Neural cell (in vitro differentiated cells): ENCODE results near the gene PCGF1. TPM values are rescaled to one million over a fixed set of nuclear protein-coding genes. Genes with fewer than 3 reads are reported as not detected.

ENCODE experiments used
- H2AFZ ChIP-seq: fragments of 200-600, 300-800 bp; sonication (generic), shearing (Covaris generic); 2 replicates; pipeline ENCODE4 v1.6.0; 2014; ENCODE audit warnings: low read depth, mild to moderate bottlenecking, antibody characterized with exemption, low read length, moderate library complexity
- H3F3A ChIP-seq: fragments of 200-600 bp; shearing (Covaris generic); 2 replicates; pipeline ENCODE4 v1.6.1; 2016; ENCODE audit warnings: mild to moderate bottlenecking, moderate library complexity, mixed read lengths, antibody characterized with exemption, low read length; ENCODE audit not compliant: insufficient read depth, poor library complexity, severe bottlenecking
- H3K27ac ChIP-seq: fragments of 200-600, 300-800 bp; sonication (generic), shearing (Covaris generic); 2 replicates; pipeline ENCODE4 v1.5.1; 2014; ENCODE audit warnings: mild to moderate bottlenecking, low read length, moderate library complexity
- H3K27me3 ChIP-seq: fragments of 300-800, 200-600 bp; sonication (generic), shearing (Covaris generic); 2 replicates; pipeline ENCODE4 v1.6.0; 2014; ENCODE audit warnings: mild to moderate bottlenecking, low read depth, low read length, moderate library complexity; ENCODE audit not compliant: insufficient read depth
- H3K36me3 ChIP-seq: fragments of 300-800, 200-600 bp; sonication (generic), shearing (Covaris generic); 2 replicates; pipeline ENCODE4 v1.5.1; 2014; ENCODE audit warnings: mild to moderate bottlenecking, antibody characterized with exemption, low read length, moderate library complexity; ENCODE audit not compliant: insufficient read depth
- H3K4me2 ChIP-seq: fragments of 300-800, 200-600 bp; sonication (generic), shearing (Covaris generic); 2 replicates; pipeline ENCODE4 v1.6.0; 2014; ENCODE audit warnings: mild to moderate bottlenecking, low read length
- H3K4me3 ChIP-seq: fragments of 300-800, 200-600 bp; sonication (generic), shearing (Covaris generic); 2 replicates; pipeline ENCODE4 v1.5.1; 2014; ENCODE audit warnings: mild to moderate bottlenecking, low read length, moderate library complexity
- H3K79me2 ChIP-seq: fragments of 200-600 bp; shearing (Covaris generic); replicated peaks from 2 replicates; pipeline ENCODE4 v1.6.0; 2014; ENCODE audit warnings: mild to moderate bottlenecking, low read length, moderate library complexity; ENCODE audit not compliant: insufficient read depth
- H3K9ac ChIP-seq: fragments of 300-800, 200-600 bp; sonication (generic), shearing (Covaris generic); 2 replicates; pipeline ENCODE4 v1.6.1; 2016; ENCODE audit warnings: mild to moderate bottlenecking, low read length, mixed read lengths
- H3K9me2 ChIP-seq: fragments of 200-600 bp; shearing (Covaris generic); 2 replicates; pipeline ENCODE4 v1.6.1; 2016; ENCODE audit warnings: mild to moderate bottlenecking, low read length, mixed read lengths; ENCODE audit not compliant: insufficient read depth
- H3K9me3 ChIP-seq: fragments of 200-600, 300-800 bp; sonication (generic), shearing (Covaris generic); 2 replicates; pipeline ENCODE4 v1.6.1; 2016; ENCODE audit warnings: mild to moderate bottlenecking, mixed run types, low read length, moderate library complexity, mixed read lengths
- H4K20me1 ChIP-seq: fragments of 200-600 bp; shearing (Covaris generic); 2 replicates; pipeline ENCODE4 v1.6.1; 2016; ENCODE audit warnings: mild to moderate bottlenecking, mixed run types; ENCODE audit not compliant: insufficient read depth
- CTCF ChIP-seq: fragments of 450-650 bp; IDR thresholded peaks from 2 replicates; pipeline ENCODE4 v1.5.1; 2014; ENCODE audit warnings: antibody characterized with exemption, mild to moderate bottlenecking, moderate library complexity; ENCODE audit not compliant: poor library complexity, severe bottlenecking
- EP300 ChIP-seq: fragments of 450-650 bp; conservative IDR thresholded peaks from 2 replicates; pipeline ENCODE4 v1.6.1; 2014; ENCODE audit warnings: antibody characterized with exemption, mild to moderate bottlenecking, moderate library complexity; ENCODE audit not compliant: poor library complexity, severe bottlenecking
- EZH2 ChIP-seq: fragments of 200-600, 300-800 bp; shearing (Covaris generic), sonication (generic); IDR thresholded peaks from 2 replicates; pipeline ENCODE4 v1.6.1; 2014; ENCODE audit warnings: antibody characterized with exemption, low read length, borderline replicate concordance, mild to moderate bottlenecking; ENCODE audit not compliant: insufficient read depth, poor library complexity, severe bottlenecking
- MXI1 ChIP-seq: fragments of 450-650 bp; conservative IDR thresholded peaks from 2 replicates; pipeline ENCODE4 v1.6.1; 2014; ENCODE audit warnings: antibody characterized with exemption, mild to moderate bottlenecking; ENCODE audit not compliant: poor library complexity, severe bottlenecking
- POLR2AphosphoS5 ChIP-seq: IDR thresholded peaks from 2 replicates; pipeline ENCODE4 v1.6.1; 2012
- RAD21 ChIP-seq: fragments of 450-650 bp; conservative IDR thresholded peaks from 2 replicates; pipeline ENCODE4 v1.6.1; 2014; ENCODE audit warnings: antibody characterized with exemption, mild to moderate bottlenecking, moderate library complexity
- REST ChIP-seq: IDR thresholded peaks from 2 replicates; pipeline ENCODE4 v1.6.1; 2012; ENCODE audit warnings: borderline replicate concordance
- SMC3 ChIP-seq: fragments of 450-650 bp; conservative IDR thresholded peaks from 2 replicates; pipeline ENCODE4 v1.6.1; 2014; ENCODE audit warnings: antibody characterized with exemption, mild to moderate bottlenecking, moderate library complexity; ENCODE audit not compliant: poor library complexity
- TAF1 ChIP-seq: IDR thresholded peaks from 2 replicates; pipeline ENCODE4 v1.6.1; 2012; ENCODE audit warnings: low read depth
- polyA plus RNA-seq: library from polyadenylated mRNA; depleted of rRNA; stranded (reverse); fragments of >200 nt; gene quantifications from 2 replicates; pipeline ENCODE4 v1.2.3, GENCODE V29; 2014

The PCGF1 gene
- polyA plus RNA-seq, 1 donor from 2014 or later = 30.2 TPM

- Histone ChIP-seq H3K27ac (peak within 1 kb of the TSS; percentile 39), H3K36me3 (no peaks in the 10 kb centered on the region), H3F3A (no peaks in the 10 kb centered on the region), H3K27me3 (peaks cover 37% of the 10 kb centered on the region), H3K9me2 (no peaks in the 10 kb centered on the region), H3K4me2 (peak within 1 kb of the TSS; percentile 48), H3K9ac (peak within 1 kb of the TSS; percentile 72), H2AFZ (peak within 1 kb of the TSS; percentile 79), H3K9me3 (no peaks in the 10 kb centered on the region), H3K79me2 (no peaks in the 10 kb centered on the region), H4K20me1 (no peaks in the 10 kb centered on the region), H3K4me3 (peak within 1 kb of the TSS; percentile 81)
- TF ChIP-seq SMC3 = no peak
- TF ChIP-seq EP300 = peak; percentile 32
- no peak for TF ChIP-seq MXI1
- no peak for TF ChIP-seq EZH2
- TF ChIP-seq TAF1 = no peak
- TF ChIP-seq POLR2AphosphoS5 = no peak
- TF ChIP-seq CTCF = no peak
- TF ChIP-seq REST = peak; percentile 15
- no peak for TF ChIP-seq RAD21
These were observed 46.7 kb upstream of the PCGF1 start, which contains the start of the genes DOK1 and LOXL3 for GRCh38 chr2:74553892-74554819. Gene DOK1 (plus strand): TSS chr2:74554720. CDS start chr2:74554755, 35 bp downstream. Gene LOXL3 (minus strand): TSS chr2:74553942. CDS start chr2:74552634, 1,308 bp downstream.

GRCh38 chr2:74552914-74553811 is 45.7 kb upstream of the PCGF1 start:
- peak overlapping the region; percentile 79 for H2AFZ ChIP-seq
- H3F3A ChIP-seq = no peaks in the 10 kb centered on the region
- no peaks in the 10 kb centered on the region for H3K9me2 ChIP-seq
- H3K79me2 ChIP-seq = no peaks in the 10 kb centered on the region
- peak overlapping the region; percentile 72 for H3K9ac ChIP-seq
- H4K20me1 ChIP-seq = no peaks in the 10 kb centered on the region
- H3K27ac ChIP-seq = peak overlapping the region; percentile 39
- peak overlapping the region; percentile 48 for H3K4me2 ChIP-seq
- no peaks in the 10 kb centered on the region for H3K36me3 ChIP-seq
- no peak for TF ChIP-seq CTCF
- TF ChIP-seq REST = no peak
- TF ChIP-seq SMC3 = no peak
- TF ChIP-seq TAF1 = no peak
- TF ChIP-seq EZH2 = no peak
- no peak for TF ChIP-seq RAD21
- no peak for TF ChIP-seq EP300
- no peak for TF ChIP-seq POLR2AphosphoS5
- TF ChIP-seq MXI1 = no peak
- peaks cover 47% of the 10 kb centered on the region for H3K27me3 ChIP-seq
- H3K9me3 ChIP-seq = no peaks in the 10 kb centered on the region
- H3K4me3 ChIP-seq = peak overlapping the region; percentile 81
